ENCODE measurements around the gene KRTAP19-7.

KRTAP19-7 gene

DNA sequence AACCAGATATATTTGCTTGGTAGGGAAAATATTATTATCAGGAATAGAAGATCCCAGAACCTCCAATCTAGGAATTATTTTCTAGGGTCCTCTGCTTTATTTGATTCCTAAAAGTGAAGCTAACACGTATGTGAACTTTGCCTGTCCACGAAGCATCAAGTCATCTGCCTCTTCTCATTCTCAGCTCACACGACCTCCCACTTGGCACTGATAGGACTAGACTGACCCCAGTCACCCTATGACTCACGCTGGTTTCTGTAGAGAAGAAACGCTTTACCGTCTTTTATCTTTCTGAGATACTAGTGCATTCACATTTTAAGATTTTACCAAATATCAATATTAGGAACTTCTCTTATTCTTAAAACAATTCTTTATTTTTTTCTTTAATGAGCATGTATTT lies 2.0 kb upstream of the KRTAP19-7 start:
- Histone ChIP-seq H3K27me3 (ENCODE audit: control insufficient read depth, insufficient read depth, low read length) (no peaks in the 10 kb centered on the region), H3K9me3 (ENCODE audit: control insufficient read depth, low read depth, low read length) (no peaks in the 10 kb centered on the region), H3K27ac (ENCODE audit: low read length) (no peak overlapping the region), H3K4me1 (ENCODE audit: control insufficient read depth, low read depth, low read length) (no peaks in the 10 kb centered on the region), H3K36me3 (ENCODE audit: control insufficient read depth, low read depth, low read length) (no peaks in the 10 kb centered on the region), H3K4me3 (ENCODE audit: low read length) (no peak overlapping the region), H3K9ac (ENCODE audit: low read length) (no peak overlapping the region)

- Histone ChIP-seq H3K27me3 (ENCODE audit: control insufficient read depth, insufficient read depth, low read length) (no peaks in the 10 kb centered on the region), H3K4me3 (ENCODE audit: low read length) (no peak overlapping the region), H3K36me3 (ENCODE audit: control insufficient read depth, low read depth, low read length) (no peaks in the 10 kb centered on the region), H3K9me3 (ENCODE audit: control insufficient read depth, low read depth, low read length) (no peaks in the 10 kb centered on the region), H3K27ac (ENCODE audit: low read length) (no peak overlapping the region), H3K9ac (ENCODE audit: low read length) (no peak overlapping the region), H3K4me1 (ENCODE audit: control insufficient read depth, low read depth, low read length) (no peaks in the 10 kb centered on the region)
Observed at GRCh38 chr21:30561957-30562356, 843 bp upstream of the KRTAP19-7 start.

DNA sequence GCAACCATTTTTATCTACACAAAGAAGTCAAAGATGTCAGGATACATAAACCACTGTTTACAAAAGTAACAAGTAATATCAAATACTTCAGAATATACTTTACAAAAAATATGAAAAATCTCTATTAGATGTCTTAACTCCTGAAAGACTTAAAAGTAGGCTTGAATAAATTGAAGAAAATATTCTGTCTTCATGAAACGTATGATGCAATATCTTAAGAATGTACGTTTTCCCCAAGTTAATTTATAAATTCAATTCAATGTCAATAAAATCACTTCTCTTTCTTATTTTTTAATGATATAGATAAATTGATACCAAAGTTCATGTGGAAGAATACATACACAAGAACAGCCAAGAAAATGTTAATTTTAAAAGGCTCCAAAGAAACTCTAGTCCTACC lies 6.0 kb downstream of the KRTAP19-7 start:
- no peaks in the 10 kb centered on the region for H3K4me1 ChIP-seq (ENCODE audit: control insufficient read depth, low read depth, low read length)
- no peak overlapping the region for H3K4me3 ChIP-seq (ENCODE audit: low read length)
- H3K9ac ChIP-seq (ENCODE audit: low read length): no peak overlapping the region
- no peaks in the 10 kb centered on the region for H3K36me3 ChIP-seq (ENCODE audit: control insufficient read depth, low read depth, low read length)
- no peak overlapping the region for H3K27ac ChIP-seq (ENCODE audit: low read length)
- no peaks in the 10 kb centered on the region for H3K27me3 ChIP-seq (ENCODE audit: control insufficient read depth, insufficient read depth, low read length)
- no peaks in the 10 kb centered on the region for H3K9me3 ChIP-seq (ENCODE audit: control insufficient read depth, low read depth, low read length)

- Histone ChIP-seq H3K27me3 (ENCODE audit: control insufficient read depth, insufficient read depth, low read length) (no peaks in the 10 kb centered on the region), H3K4me1 (ENCODE audit: control insufficient read depth, low read depth, low read length) (no peaks in the 10 kb centered on the region), H3K36me3 (ENCODE audit: control insufficient read depth, low read depth, low read length) (no peaks in the 10 kb centered on the region), H3K9ac (ENCODE audit: low read length) (no peak overlapping the region), H3K9me3 (ENCODE audit: control insufficient read depth, low read depth, low read length) (no peaks in the 10 kb centered on the region), H3K4me3 (ENCODE audit: low read length) (no peak overlapping the region), H3K27ac (ENCODE audit: low read length) (no peak overlapping the region)
Observed at GRCh38 chr21:30552782-30553181, 8.3 kb downstream of the KRTAP19-7 start.

DNA sequence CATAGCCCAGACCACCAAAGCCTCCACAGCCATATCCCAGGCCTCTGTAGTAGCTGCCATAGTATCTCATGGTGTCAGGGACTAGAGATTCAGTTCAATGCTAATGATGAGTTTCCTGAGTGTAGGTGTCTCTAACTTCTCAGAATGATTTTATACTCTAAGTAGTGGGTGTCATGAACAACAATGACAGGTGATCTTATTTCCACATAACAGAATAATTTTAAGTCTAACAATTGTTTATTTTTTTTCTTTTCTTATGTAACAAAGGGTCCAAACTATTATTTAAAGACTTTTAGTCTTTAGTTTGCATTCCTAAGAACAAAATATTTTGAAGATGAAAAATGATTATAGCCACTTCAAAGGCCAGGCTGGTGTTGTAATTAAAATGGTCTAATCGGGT lies 19.4 kb downstream of the KRTAP19-7 start, which contains the start of gene KRTAP19-6:
Gene KRTAP19-6, minus strand, starts transcription at position 101 of the 400 bp plus-strand sequence. Its CDS starts 31 bp downstream, at position 70.
- no peaks in the 10 kb centered on the region for H3K36me3 ChIP-seq (ENCODE audit: control insufficient read depth, low read depth, low read length)
- no peaks in the 10 kb centered on the region for H3K27me3 ChIP-seq (ENCODE audit: control insufficient read depth, insufficient read depth, low read length)
- H3K4me3 ChIP-seq (ENCODE audit: low read length): no peak within 1 kb of the TSS
- H3K27ac ChIP-seq (ENCODE audit: low read length): no peak within 1 kb of the TSS
- no peaks in the 10 kb centered on the region for H3K9me3 ChIP-seq (ENCODE audit: control insufficient read depth, low read depth, low read length)
- H3K9ac ChIP-seq (ENCODE audit: low read length): no peak within 1 kb of the TSS
- H3K4me1 ChIP-seq (ENCODE audit: control insufficient read depth, low read depth, low read length): no peaks in the 10 kb centered on the region

- Histone ChIP-seq H3K27ac (ENCODE audit: low read length) (no peak overlapping the region), H3K4me1 (ENCODE audit: control insufficient read depth, low read depth, low read length) (no peaks in the 10 kb centered on the region), H3K9ac (ENCODE audit: low read length) (no peak overlapping the region)
Observed at GRCh38 chr21:30518876-30519275, 42.2 kb downstream of the KRTAP19-7 start.

GRCh38 chr21:30515681-30516080 lies 45.4 kb downstream of the KRTAP19-7 start:
- Histone ChIP-seq H3K9ac (ENCODE audit: low read length) (no peak overlapping the region), H3K27ac (ENCODE audit: low read length) (no peak overlapping the region), H3K27me3 (ENCODE audit: control insufficient read depth, insufficient read depth, low read length) (no peaks in the 10 kb centered on the region), H3K4me3 (ENCODE audit: low read length) (no peak overlapping the region), H3K4me1 (ENCODE audit: control insufficient read depth, low read depth, low read length) (no peaks in the 10 kb centered on the region), H3K9me3 (ENCODE audit: control insufficient read depth, low read depth, low read length) (no peaks in the 10 kb centered on the region), H3K36me3 (ENCODE audit: control insufficient read depth, low read depth, low read length) (no peaks in the 10 kb centered on the region)

More at GRCh38 chr21:30518876-30519275, 42.2 kb downstream of the KRTAP19-7 start:
- Histone ChIP-seq H3K4me3 (ENCODE audit: low read length) (no peak overlapping the region), H3K36me3 (ENCODE audit: control insufficient read depth, low read depth, low read length) (no peaks in the 10 kb centered on the region), H3K27me3 (ENCODE audit: control insufficient read depth, insufficient read depth, low read length) (no peaks in the 10 kb centered on the region), H3K9me3 (ENCODE audit: control insufficient read depth, low read depth, low read length) (no peaks in the 10 kb centered on the region)

All from iPS-18a (cell line).